DND-41 (cell line): ENCODE data around the gene SRPX.

Experiments used
- ATAC-seq: fragments of 200-7000 bp; cut with Tn5 transposase; 3 replicates; pipeline ENCODE4 v1.9.1; 2021; ENCODE audit warnings: low read depth; ENCODE audit not compliant: insufficient read depth
- DNase-seq: peaks from one replicate; pipeline ENCODE4 v3.0.0-alpha.2; 2020
- H2AFZ ChIP-seq: 2 replicates; pipeline ENCODE4 v1.6.0; 2012; ENCODE audit warnings: low read depth, low read length
- H3K27ac ChIP-seq: 2 replicates; pipeline ENCODE4 v1.5.1; 2012; ENCODE audit warnings: low read length, inconsistent platforms
- H3K27me3 ChIP-seq: fragments of 200-600 bp; sonication (generic); 2 replicates; pipeline ENCODE4 v1.6.0; 2012; ENCODE audit warnings: low read length, mild to moderate bottlenecking, inconsistent platforms; ENCODE audit not compliant: insufficient read depth, poor library complexity
- H3K36me3 ChIP-seq: 2 replicates; pipeline ENCODE4 v1.5.1; 2012; ENCODE audit warnings: low read length, inconsistent platforms; ENCODE audit not compliant: insufficient read depth
- H3K4me1 ChIP-seq: 2 replicates; pipeline ENCODE4 v1.5.1; 2012; ENCODE audit warnings: mild to moderate bottlenecking, low read length; ENCODE audit not compliant: insufficient read depth
- H3K4me2 ChIP-seq: 2 replicates; pipeline ENCODE4 v1.6.0; 2012; ENCODE audit warnings: mild to moderate bottlenecking, moderate library complexity, low read length, inconsistent platforms; ENCODE audit not compliant: insufficient read depth
- H3K4me3 ChIP-seq, 2 experiments: fragments of 200-600 bp in 1 of 2; shearing (Covaris generic) in 1 of 2; 2 replicates each; pipeline ENCODE4 v1.5.1; 2012 to 2016; ENCODE audit warnings: inconsistent platforms in 2 of 2, low read length in 2 of 2, mild to moderate bottlenecking in 2 of 2, low read depth in 1 of 2, moderate library complexity in 1 of 2
- H3K79me2 ChIP-seq: 2 replicates; pipeline ENCODE4 v1.6.0; 2012; ENCODE audit warnings: low read length, inconsistent platforms; ENCODE audit not compliant: insufficient read depth
- H3K9ac ChIP-seq: 2 replicates; pipeline ENCODE4 v1.6.0; 2012; ENCODE audit warnings: low read depth, mild to moderate bottlenecking, inconsistent platforms, low read length, moderate library complexity
- H3K9me3 ChIP-seq: 2 replicates; pipeline ENCODE4 v1.5.1; 2012; ENCODE audit warnings: low read length, moderate library complexity, mild to moderate bottlenecking, inconsistent platforms; ENCODE audit not compliant: insufficient read depth, severe bottlenecking
- H4K20me1 ChIP-seq: 2 replicates; pipeline ENCODE4 v1.6.0; 2012; ENCODE audit warnings: low read length; ENCODE audit not compliant: insufficient read depth
- CTCF ChIP-seq: IDR thresholded peaks from 2 replicates; pipeline ENCODE4 v1.5.1; 2012; ENCODE audit warnings: borderline replicate concordance, low read length, moderate library complexity, mild to moderate bottlenecking; ENCODE audit not compliant: poor library complexity, severe bottlenecking; ENCODE audit errors: extremely low read depth
- EZH2 ChIP-seq: IDR thresholded peaks from 3 replicates; pipeline ENCODE4 v1.6.1; 2012; ENCODE audit warnings: borderline replicate concordance, low read depth, mild to moderate bottlenecking, moderate library complexity, low read length, inconsistent platforms; ENCODE audit not compliant: severe bottlenecking

Gene SRPX

DNA sequence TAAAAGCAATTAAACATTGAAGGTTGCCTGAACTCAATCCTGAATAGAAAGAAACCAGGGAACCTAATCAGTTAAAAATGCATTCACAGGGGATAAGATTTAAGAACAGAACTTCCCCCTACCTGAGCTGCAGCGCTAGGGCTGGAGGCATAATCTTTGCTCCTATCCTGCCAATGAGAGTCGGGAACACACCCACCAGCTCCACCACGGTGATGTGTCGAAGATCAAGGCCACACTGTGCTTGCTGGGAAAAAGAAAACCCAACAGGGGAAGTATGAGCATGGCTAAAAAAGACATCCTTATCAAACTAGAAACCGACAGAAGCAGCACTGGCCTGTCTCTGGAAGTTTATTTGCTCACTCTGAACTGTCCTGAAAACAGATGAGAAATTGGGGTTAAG, 66.3 kb downstream of the SRPX start:
- Histone ChIP-seq H3K4me3 (no peak overlapping the region), H3K27me3 (peaks cover 2% of the 10 kb centered on the region), H4K20me1 (no peaks in the 10 kb centered on the region), H3K79me2 (no peaks in the 10 kb centered on the region), H3K9me3 (no peaks in the 10 kb centered on the region), H3K4me2 (no peak overlapping the region), H3K27ac (no peak overlapping the region), H3K36me3 (no peaks in the 10 kb centered on the region), H2AFZ (no peak overlapping the region), H3K9ac (no peak overlapping the region), H3K4me1 (no peaks in the 10 kb centered on the region)
- ATAC-seq = no peak
- no peak for TF ChIP-seq EZH2
- no peak for TF ChIP-seq CTCF
- DNase-seq = no peak

- H3K36me3 ChIP-seq = no peaks in the 10 kb centered on the region
- ATAC-seq (no peak), DNase-seq (no peak)
- H4K20me1 ChIP-seq = no peaks in the 10 kb centered on the region
- H3K4me2 ChIP-seq = no peak overlapping the region
- H3K27me3 ChIP-seq = peaks cover 2% of the 10 kb centered on the region
- no peaks in the 10 kb centered on the region for H3K4me1 ChIP-seq
- H3K27ac ChIP-seq = no peak overlapping the region
- no peaks in the 10 kb centered on the region for H3K79me2 ChIP-seq
- H3K9me3 ChIP-seq = no peaks in the 10 kb centered on the region
- H3K9ac ChIP-seq = no peak overlapping the region
- no peak overlapping the region for H3K4me3 ChIP-seq
- TF ChIP-seq CTCF (no peak), EZH2 (no peak)
- no peak overlapping the region for H2AFZ ChIP-seq
Observed at GRCh38 chrX:38151441-38151840, 69.2 kb downstream of the SRPX start.

DNA sequence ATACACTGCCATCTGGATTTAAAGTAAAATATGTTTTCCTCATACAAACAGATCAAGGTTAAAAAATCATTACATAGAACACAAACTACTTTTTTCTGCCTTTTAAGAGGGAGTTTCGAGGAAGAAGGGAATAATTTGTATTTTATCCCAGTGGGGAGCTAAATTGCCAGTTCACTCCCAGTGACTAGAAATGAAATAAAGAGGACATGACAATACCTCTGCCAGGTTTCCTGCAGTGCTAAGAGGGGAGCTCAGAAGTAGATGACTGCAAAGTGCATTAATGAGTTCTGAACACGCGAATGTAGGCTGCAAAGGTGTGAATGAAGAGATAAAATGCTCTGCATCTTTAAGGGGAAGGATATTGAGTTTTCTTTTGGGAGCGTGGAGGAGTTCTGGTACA, 69.7 kb downstream of the SRPX start:
- H3K4me3 ChIP-seq = no peak overlapping the region
- H3K9me3 ChIP-seq = no peaks in the 10 kb centered on the region
- TF ChIP-seq CTCF (no peak), EZH2 (no peak)
- no peak for DNase-seq
- no peak for ATAC-seq
- no peak overlapping the region for H3K4me2 ChIP-seq
- no peak overlapping the region for H3K9ac ChIP-seq
- H3K4me1 ChIP-seq = no peaks in the 10 kb centered on the region
- H3K27me3 ChIP-seq = peaks cover 2% of the 10 kb centered on the region
- no peaks in the 10 kb centered on the region for H4K20me1 ChIP-seq
- no peaks in the 10 kb centered on the region for H3K79me2 ChIP-seq
- H3K36me3 ChIP-seq = no peaks in the 10 kb centered on the region
- H2AFZ ChIP-seq = no peak overlapping the region
- H3K27ac ChIP-seq = no peak overlapping the region

GRCh38 chrX:38149016-38149415, 71.7 kb downstream of the SRPX start:
- DNase-seq (no peak), ATAC-seq (no peak)
- TF ChIP-seq CTCF (no peak), EZH2 (no peak)
- no peak overlapping the region for H3K4me3 ChIP-seq
- no peak overlapping the region for H3K4me2 ChIP-seq
- H2AFZ ChIP-seq = no peak overlapping the region
- no peaks in the 10 kb centered on the region for H3K9me3 ChIP-seq
- H3K79me2 ChIP-seq = no peaks in the 10 kb centered on the region
- H3K36me3 ChIP-seq = no peaks in the 10 kb centered on the region
- H3K4me1 ChIP-seq = no peaks in the 10 kb centered on the region
- peaks cover 2% of the 10 kb centered on the region for H3K27me3 ChIP-seq
- no peak overlapping the region for H3K9ac ChIP-seq
- H4K20me1 ChIP-seq = no peaks in the 10 kb centered on the region
- no peak overlapping the region for H3K27ac ChIP-seq
